HepG2 (cell line): ENCODE data around the gene IL1RAPL1.

Experiments used
- EZH2 ChIP-seq: conservative IDR thresholded peaks from 2 replicates; pipeline ENCODE4 v1.6.1; 2012; ENCODE audit warnings: mild to moderate bottlenecking, low read depth, low read length, moderate library complexity
- MXI1 ChIP-seq: IDR thresholded peaks from 3 replicates; pipeline ENCODE4 v1.6.1; 2012; ENCODE audit warnings: low read depth, low read length, inconsistent platforms, borderline replicate concordance
- PHB2 ChIP-seq: fragments of 450-650 bp; IDR thresholded peaks from 2 replicates; pipeline ENCODE4 v1.6.1; 2018; ENCODE audit not compliant: partially characterized antibody
- POLR2A ChIP-seq, 2 experiments: IDR thresholded peaks; 2 replicates each; pipeline ENCODE4 v1.6.1; 2011; ENCODE audit warnings: low read depth in 2 of 2, low read length in 2 of 2, mild to moderate bottlenecking in 1 of 2, moderate library complexity in 1 of 2; ENCODE audit not compliant: insufficient read depth in 1 of 2
- POLR2AphosphoS5 ChIP-seq: IDR thresholded peaks from 2 replicates; pipeline ENCODE4 v1.6.1; 2012; ENCODE audit warnings: low read depth, low read length
- RAD21 ChIP-seq: fragments of 450-650 bp; formaldehyde crosslinking; IDR thresholded peaks from 2 replicates; pipeline ENCODE4 v1.5.0; 2020; ENCODE audit warnings: mild to moderate bottlenecking
- SNAPC5 ChIP-seq: sonication (generic); formaldehyde crosslinking; IDR thresholded peaks from 2 replicates; pipeline ENCODE4 v1.8.1; 2023; ENCODE audit warnings: mild to moderate bottlenecking, missing genetic modification reagents, borderline replicate concordance
- TRIM24 ChIP-seq: sonication (generic); formaldehyde crosslinking; IDR thresholded peaks from 2 replicates; pipeline ENCODE4 v1.8.0; 2022; ENCODE audit warnings: mild to moderate bottlenecking, missing genetic modification reagents
- ZNF639 ChIP-seq: conservative IDR thresholded peaks from 2 replicates; pipeline ENCODE4 v1.6.1; 2018; ENCODE audit warnings: missing genetic modification reagents
- ZNF839 ChIP-seq: sonication (generic); formaldehyde crosslinking; IDR thresholded peaks from 2 replicates; pipeline ENCODE4 v1.4.0; 2020; ENCODE audit warnings: missing genetic modification reagents, mild to moderate bottlenecking, borderline replicate concordance
- TF ChIP-seq, protein P1 (sequence below): sonication (generic); formaldehyde crosslinking; IDR thresholded peaks from 2 replicates; pipeline ENCODE4 v1.5.0; 2020; ENCODE audit warnings: mild to moderate bottlenecking, missing genetic modification reagents, moderate library complexity

DNA sequence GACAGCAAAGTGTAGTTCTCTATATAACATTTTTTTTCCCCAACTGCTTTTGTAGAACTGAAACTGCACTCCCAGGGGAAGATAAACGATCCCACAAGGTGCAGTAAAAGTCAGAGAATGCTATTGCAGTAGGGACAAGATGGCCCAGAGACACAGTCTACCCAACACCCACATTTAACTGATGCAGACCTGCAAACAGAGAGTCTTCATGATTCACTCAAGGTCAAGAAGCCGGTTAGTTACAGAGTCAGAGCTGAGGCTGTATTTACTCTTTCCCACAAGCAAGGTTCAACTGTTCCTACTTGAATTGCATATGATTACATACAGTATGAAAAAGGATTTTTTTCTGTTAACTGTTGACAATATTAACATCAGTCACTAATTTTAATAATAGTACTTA is 654.6 kb downstream of the IL1RAPL1 start:
- TF ChIP-seq EZH2: no peak
- no peak for TF ChIP-seq SNAPC5
- TF ChIP-seq RAD21 (CRISPR knock-in tag): no peak
- TF ChIP-seq POLR2AphosphoS5: no peak
- TF ChIP-seq, protein P1, sequence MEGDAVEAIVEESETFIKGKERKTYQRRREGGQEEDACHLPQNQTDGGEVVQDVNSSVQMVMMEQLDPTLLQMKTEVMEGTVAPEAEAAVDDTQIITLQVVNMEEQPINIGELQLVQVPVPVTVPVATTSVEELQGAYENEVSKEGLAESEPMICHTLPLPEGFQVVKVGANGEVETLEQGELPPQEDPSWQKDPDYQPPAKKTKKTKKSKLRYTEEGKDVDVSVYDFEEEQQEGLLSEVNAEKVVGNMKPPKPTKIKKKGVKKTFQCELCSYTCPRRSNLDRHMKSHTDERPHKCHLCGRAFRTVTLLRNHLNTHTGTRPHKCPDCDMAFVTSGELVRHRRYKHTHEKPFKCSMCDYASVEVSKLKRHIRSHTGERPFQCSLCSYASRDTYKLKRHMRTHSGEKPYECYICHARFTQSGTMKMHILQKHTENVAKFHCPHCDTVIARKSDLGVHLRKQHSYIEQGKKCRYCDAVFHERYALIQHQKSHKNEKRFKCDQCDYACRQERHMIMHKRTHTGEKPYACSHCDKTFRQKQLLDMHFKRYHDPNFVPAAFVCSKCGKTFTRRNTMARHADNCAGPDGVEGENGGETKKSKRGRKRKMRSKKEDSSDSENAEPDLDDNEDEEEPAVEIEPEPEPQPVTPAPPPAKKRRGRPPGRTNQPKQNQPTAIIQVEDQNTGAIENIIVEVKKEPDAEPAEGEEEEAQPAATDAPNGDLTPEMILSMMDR (CRISPR knock-in tag): no peak
- TF ChIP-seq ZNF639 (CRISPR knock-in tag): no peak
- TF ChIP-seq PHB2: no peak
- no peak for TF ChIP-seq TRIM24 (CRISPR knock-in tag)
- TF ChIP-seq MXI1: no peak
- no peak for TF ChIP-seq ZNF839
- TF ChIP-seq POLR2A (IDR thresholded peaks at IDR 0.05; ENCODE audit: insufficient read depth in 1 of 2, low read depth in 2 of 2, low read length in 2 of 2): no peak
